Ovary (tissue), 9 donors: Measurements from ENCODE around the gene NHS. TPM values are rescaled to one million over a fixed set of nuclear protein-coding genes. Genes with fewer than 3 reads are reported as not detected.

Source experiments
- DNase-seq, 5 donors: peaks; one replicate each; pipeline ENCODE4 v3.0.0-alpha.2; 2019 to 2020
- H3K27ac ChIP-seq, 2 donors: fragments of 200-600 bp; one replicate each; pipeline versions ENCODE4 v1.5.1 to v1.8.0; 2019 to 2022
- H3K27me3 ChIP-seq: fragments of 200-600 bp; one replicate; pipeline ENCODE4 v1.8.0; 2022
- H3K36me3 ChIP-seq: fragments of 200-600 bp; sonication (generic); one replicate; pipeline ENCODE4 v1.5.1; 2019
- H3K4me1 ChIP-seq: one replicate; pipeline ENCODE4 v1.8.1; 2013; ENCODE audit warnings: mild to moderate bottlenecking, moderate library complexity; ENCODE audit not compliant: insufficient read depth
- H3K4me3 ChIP-seq: fragments of 200-600 bp; sonication (generic); one replicate; pipeline ENCODE4 v1.5.1; 2017
- H3K9me3 ChIP-seq, 2 donors: fragments of 200-600 bp in 1 of 2; sonication (generic) in 1 of 2; one replicate each; pipeline versions ENCODE4 v1.5.1 to v1.8.1; 2013 to 2019; ENCODE audit warnings: mild to moderate bottlenecking in 1 of 2, moderate library complexity in 1 of 2
- EP300 ChIP-seq: sonication (generic); formaldehyde crosslinking; IDR thresholded peaks from one replicate; pipeline ENCODE4 v1.6.1; 2017; ENCODE audit warnings: antibody characterized with exemption
- POLR2A ChIP-seq: fragments of 450-650 bp; IDR thresholded peaks from one replicate; pipeline ENCODE4 v1.6.1; 2017; ENCODE audit warnings: antibody characterized with exemption, mild to moderate bottlenecking, moderate library complexity
- WGBS, 3 donors: extraction: QIAGEN DNeasy Blood & Tissue Kit in 1 of 3; methylation state at CpG; one replicate each; pipeline versions ENCODE4 v1.1.5 to v1.1.7; 2013 to 2017; 5-methylcytosine and 5-hydroxymethylcytosine counted together
- intact Hi-C, 4 donors: fragments of 100-400 bp; cut with DNase I; formaldehyde crosslinking; loops; one replicate each; pipeline versions ENCODE4 v1.11.0 to v1.15.1; 2022 to 2023
- polyA plus RNA-seq, 2 donors: library from polyadenylated mRNA; stranded (reverse); fragments of 200-250 nt in 1 of 2; fragments of 350-450 nt in 1 of 2; fragmentation: Illumina TruSeq in 1 of 2; extraction: RNeasy Lipid Tissue Mini Kit (QIAGEN cat#74804) in 1 of 2; gene quantifications; one replicate each; pipeline ENCODE4 v1.2.3, GENCODE V29; 2013 to 2014
- total RNA-seq, 7 donors: library from RNA; depleted of rRNA in 2 of 7; stranded (reverse); fragments of >200 nt in 2 of 7; fragmentation: NEBNext Ultra II Directional in 3 of 7; extraction: Animal tissue kit (Norgen Biotek cat#: 25700) in 3 of 7; gene quantifications; one replicate each; pipeline versions ENCODE4 v1.1.0 to v1.2.4, GENCODE V29; 2016 to 2023
- TF ChIP-seq, protein P1 (sequence below), 3 donors: fragments of 450-650 bp in 2 of 3; fragments of 200-600 bp in 1 of 3; IDR thresholded peaks; one replicate each; pipeline versions ENCODE4 v1.5.1 to v1.8.0; 2016 to 2022; ENCODE audit warnings: antibody characterized with exemption in 3 of 3, mild to moderate bottlenecking in 1 of 3
- donor health status: DM: no; HTN: no; CAD: no; lungs with moderate emphysema.
- donor health status: DM: no; HTN: no; CAD: no.
- donor health status: Bipolar disorder and iron deficiency.
- donor health status: DM: yes; HTN: yes; CAD: no.
- donor health status: DM: no; HTN: no; CAD: no.
- donor health status: DM: yes; HTN: yes; CAD: no.

The NHS gene
- total and polyA plus RNA-seq, 9 donors, result 2.3 to 9.5 (median 6.7) TPM

DNA sequence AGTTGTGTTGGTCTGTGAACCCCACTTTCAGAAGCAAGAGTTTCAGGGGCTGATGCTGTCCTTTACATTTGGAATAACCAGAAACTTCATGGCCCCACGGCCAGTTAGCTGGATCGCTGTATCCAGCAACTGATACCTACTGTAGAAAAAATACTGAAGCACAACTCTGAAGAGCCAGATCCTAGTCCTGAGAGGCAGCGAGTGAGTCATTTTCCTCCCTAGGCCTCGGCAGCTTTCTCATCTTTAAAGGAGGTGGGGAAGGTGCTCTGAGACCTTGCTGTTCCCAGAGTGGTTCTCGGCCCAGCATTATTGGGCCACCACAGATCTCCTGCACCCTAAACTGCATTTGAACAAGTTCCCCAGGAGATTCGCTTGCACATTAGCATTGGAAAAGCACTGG lies 63.2 kb downstream of the NHS start:
- H3K36me3 ChIP-seq, result no peaks in the 10 kb centered on the region
- H3K27me3 ChIP-seq, result no peaks in the 10 kb centered on the region
- no peak overlapping the region for H3K27ac ChIP-seq
- H3K9me3 ChIP-seq, result no peaks in the 10 kb centered on the region
- no peak overlapping the region for H3K4me3 ChIP-seq
- peaks cover 5% of the 10 kb centered on the region for H3K4me1 ChIP-seq
- 78 to 85% (median 84%) methylated on average over 6 of the region's 6 CpGs for WGBS, 3 donors
- no peak for DNase-seq
- intact Hi-C loops, result no loop called here
- TF ChIP-seq EP300 (no peak), POLR2A (no peak)
- TF ChIP-seq, protein P1, sequence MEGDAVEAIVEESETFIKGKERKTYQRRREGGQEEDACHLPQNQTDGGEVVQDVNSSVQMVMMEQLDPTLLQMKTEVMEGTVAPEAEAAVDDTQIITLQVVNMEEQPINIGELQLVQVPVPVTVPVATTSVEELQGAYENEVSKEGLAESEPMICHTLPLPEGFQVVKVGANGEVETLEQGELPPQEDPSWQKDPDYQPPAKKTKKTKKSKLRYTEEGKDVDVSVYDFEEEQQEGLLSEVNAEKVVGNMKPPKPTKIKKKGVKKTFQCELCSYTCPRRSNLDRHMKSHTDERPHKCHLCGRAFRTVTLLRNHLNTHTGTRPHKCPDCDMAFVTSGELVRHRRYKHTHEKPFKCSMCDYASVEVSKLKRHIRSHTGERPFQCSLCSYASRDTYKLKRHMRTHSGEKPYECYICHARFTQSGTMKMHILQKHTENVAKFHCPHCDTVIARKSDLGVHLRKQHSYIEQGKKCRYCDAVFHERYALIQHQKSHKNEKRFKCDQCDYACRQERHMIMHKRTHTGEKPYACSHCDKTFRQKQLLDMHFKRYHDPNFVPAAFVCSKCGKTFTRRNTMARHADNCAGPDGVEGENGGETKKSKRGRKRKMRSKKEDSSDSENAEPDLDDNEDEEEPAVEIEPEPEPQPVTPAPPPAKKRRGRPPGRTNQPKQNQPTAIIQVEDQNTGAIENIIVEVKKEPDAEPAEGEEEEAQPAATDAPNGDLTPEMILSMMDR (IDR thresholded peaks at IDR 0.05), result no peak

DNA sequence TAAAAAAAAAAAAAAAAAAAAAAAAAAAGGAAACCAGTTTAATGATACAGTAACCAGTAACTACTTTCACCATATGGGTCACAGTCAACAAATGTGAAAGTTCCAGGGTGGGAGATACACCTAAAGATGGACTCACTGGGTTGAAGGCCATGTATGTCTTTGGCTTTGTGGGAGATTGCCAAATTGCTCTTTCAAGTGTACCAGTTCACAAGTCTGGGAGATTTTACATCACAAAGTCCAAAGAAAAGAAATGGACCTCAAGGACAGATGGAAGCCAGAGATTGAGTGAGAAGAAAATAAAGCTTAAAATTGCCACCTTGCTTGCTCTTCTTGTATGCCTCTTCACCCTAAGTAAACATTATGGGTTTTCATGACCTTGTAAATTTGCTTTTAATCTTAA lies 65.3 kb downstream of the NHS start:
- TF ChIP-seq EP300 (no peak), POLR2A (no peak)
- TF ChIP-seq, protein P1 (IDR thresholded peaks at IDR 0.05), result no peak
- H3K36me3 ChIP-seq, result no peaks in the 10 kb centered on the region
- H3K4me1 ChIP-seq, result peaks cover 7% of the 10 kb centered on the region
- H3K27ac ChIP-seq, result peak overlapping the region in 1 of 2 donors; percentile 4
- H3K9me3 ChIP-seq, result no peaks in the 10 kb centered on the region
- H3K4me3 ChIP-seq, result no peak overlapping the region
- intact Hi-C loops, result no loop called here
- DNase-seq, result no peak
- no peaks in the 10 kb centered on the region for H3K27me3 ChIP-seq

DNA sequence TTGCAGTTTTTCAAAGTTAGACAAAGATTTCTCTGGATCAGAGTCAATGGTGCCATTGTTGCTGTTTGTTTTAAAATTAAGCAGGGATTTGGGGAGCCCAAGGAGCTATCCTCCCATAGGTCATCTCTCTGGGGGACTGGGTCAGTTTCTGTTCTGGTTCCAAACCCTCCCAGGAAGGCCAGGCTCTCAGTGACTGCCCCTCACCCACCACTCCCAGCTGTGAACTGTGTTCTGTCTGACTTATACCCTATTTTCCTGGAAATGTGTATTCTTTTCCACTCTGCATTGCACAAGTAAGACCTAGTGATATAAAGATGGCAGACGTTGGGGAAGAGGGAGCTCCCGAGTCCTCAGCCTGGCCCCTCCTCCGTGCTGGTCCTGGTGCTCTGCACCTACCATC lies 65.8 kb downstream of the NHS start:
- DNase-seq, result peak in 2 of 5 donors; percentile 32 to 36
- TF ChIP-seq, protein P1 (IDR thresholded peaks at IDR 0.05), result no peak
- TF ChIP-seq EP300 (no peak), POLR2A (no peak)
- H3K9me3 ChIP-seq, result no peaks in the 10 kb centered on the region
- H3K36me3 ChIP-seq, result no peaks in the 10 kb centered on the region
- no peak overlapping the region for H3K4me3 ChIP-seq
- no peaks in the 10 kb centered on the region for H3K27me3 ChIP-seq
- H3K27ac ChIP-seq, result peak overlapping the region in 1 of 2 donors; percentile 4
- intact Hi-C loops, result no loop called here
- peaks cover 7% of the 10 kb centered on the region for H3K4me1 ChIP-seq
- WGBS, 3 donors, result 28 to 47% (median 44%) methylated on average over 3 of the region's 3 CpGs

DNA sequence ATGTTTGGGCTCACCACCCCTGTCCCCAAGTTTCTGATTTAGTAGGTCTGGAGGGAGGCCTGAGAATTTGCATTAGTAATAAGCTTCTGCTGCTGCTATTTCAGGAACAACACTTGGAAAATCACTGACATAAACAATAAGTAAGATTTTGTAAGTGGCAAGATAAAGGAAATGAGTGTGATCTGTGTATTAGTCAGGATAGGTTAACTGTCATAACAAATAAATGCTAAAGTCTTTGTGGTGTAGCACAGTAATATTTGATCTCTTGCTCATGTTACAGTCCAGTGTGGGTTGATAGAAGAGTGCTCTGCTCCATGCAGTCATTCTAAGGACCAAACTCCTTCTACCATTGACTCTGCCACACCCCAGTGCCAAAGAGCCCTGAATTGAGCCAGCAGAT lies 67.0 kb downstream of the NHS start:
- intact Hi-C loops, result no loop called here
- DNase-seq, result no peak
- TF ChIP-seq, protein P1 (IDR thresholded peaks at IDR 0.05), result no peak
- no peak for TF ChIP-seq EP300
- TF ChIP-seq POLR2A, result no peak
- H3K4me3 ChIP-seq, result no peak overlapping the region
- no peaks in the 10 kb centered on the region for H3K36me3 ChIP-seq
- no peaks in the 10 kb centered on the region for H3K27me3 ChIP-seq
- H3K27ac ChIP-seq, result no peak overlapping the region
- H3K9me3 ChIP-seq, result no peaks in the 10 kb centered on the region
- H3K4me1 ChIP-seq, result peaks cover 7% of the 10 kb centered on the region

DNA sequence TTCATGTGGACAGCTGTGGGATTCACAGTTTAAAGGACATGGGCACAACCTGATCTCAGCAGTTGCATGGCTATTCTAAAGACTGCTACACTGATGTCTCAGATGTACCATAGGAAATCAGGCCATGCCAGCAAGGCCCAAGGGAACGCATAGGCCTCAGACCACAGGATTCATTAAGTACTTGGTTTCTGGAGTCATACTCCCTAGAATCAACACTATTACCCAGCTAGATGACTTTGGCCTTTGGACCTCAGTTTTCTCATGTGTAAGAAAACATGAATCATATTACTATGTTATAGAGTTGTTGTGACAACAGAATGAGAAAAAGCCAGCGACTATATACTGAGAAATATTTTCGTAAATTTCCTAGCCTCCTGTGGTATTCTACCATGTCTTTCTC lies 67.9 kb downstream of the NHS start:
- Histone ChIP-seq H3K9me3 (no peaks in the 10 kb centered on the region), H3K36me3 (no peaks in the 10 kb centered on the region), H3K27me3 (no peaks in the 10 kb centered on the region), H3K4me3 (no peak overlapping the region), H3K27ac (no peak overlapping the region), H3K4me1 (peaks cover 7% of the 10 kb centered on the region)
- intact Hi-C loops, result no loop called here
- 86 to 89% (median 86%) methylated on average over 3 of the region's 3 CpGs for WGBS, 3 donors
- no peak for DNase-seq
- no peak for TF ChIP-seq EP300
- TF ChIP-seq, protein P1 (IDR thresholded peaks at IDR 0.05), result no peak
- TF ChIP-seq POLR2A, result no peak
